WTC11 (cell line): ENCODE results near the gene CTIF.

ENCODE experiments used
- CTCF ChIP-seq: fragments of 200-600 bp; IDR thresholded peaks from 2 replicates; pipeline ENCODE4 v1.8.0; 2022; ENCODE audit warnings: antibody characterized with exemption
- ELF4 ChIP-seq: sonication (generic); formaldehyde crosslinking; IDR thresholded peaks from 2 replicates; pipeline ENCODE4 v1.8.1; 2022; ENCODE audit warnings: low read depth, mild to moderate bottlenecking, moderate library complexity, missing genetic modification reagents
- ESRRA ChIP-seq: sonication (generic); formaldehyde crosslinking; IDR thresholded peaks from 2 replicates; pipeline ENCODE4 v1.8.1; 2022; ENCODE audit warnings: mild to moderate bottlenecking, missing genetic modification reagents, borderline replicate concordance
- FOXJ3 ChIP-seq: sonication (generic); formaldehyde crosslinking; IDR thresholded peaks from 2 replicates; pipeline ENCODE4 v1.9.0; 2021; ENCODE audit warnings: missing genetic modification reagents, mild to moderate bottlenecking, borderline replicate concordance
- FOXP1 ChIP-seq: sonication (generic); formaldehyde crosslinking; IDR thresholded peaks from 2 replicates; pipeline ENCODE4 v1.8.0; 2022; ENCODE audit warnings: missing genetic modification reagents, mild to moderate bottlenecking, moderate library complexity, borderline replicate concordance
- HMGXB4 ChIP-seq: sonication (generic); formaldehyde crosslinking; IDR thresholded peaks from 2 replicates; pipeline ENCODE4 v1.8.1; 2023; ENCODE audit warnings: mild to moderate bottlenecking, moderate library complexity, missing genetic modification reagents
- KAT7 ChIP-seq: sonication (generic); formaldehyde crosslinking; IDR thresholded peaks from 2 replicates; pipeline ENCODE4 v1.8.1; 2023; ENCODE audit warnings: missing genetic modification reagents, mild to moderate bottlenecking, borderline replicate concordance
- SP1 ChIP-seq: sonication (generic); formaldehyde crosslinking; conservative IDR thresholded peaks from 2 replicates; pipeline ENCODE4 v1.8.1; 2022; ENCODE audit warnings: missing genetic modification reagents
- STAT6 ChIP-seq: sonication (generic); formaldehyde crosslinking; conservative IDR thresholded peaks from 2 replicates; pipeline ENCODE4 v1.8.1; 2023; ENCODE audit warnings: mild to moderate bottlenecking, low read depth, missing genetic modification reagents, moderate library complexity
- TCF7 ChIP-seq: sonication (generic); formaldehyde crosslinking; IDR thresholded peaks from 2 replicates; pipeline ENCODE4 v1.8.0; 2022; ENCODE audit warnings: mild to moderate bottlenecking, low read depth, missing genetic modification reagents, moderate library complexity
- TP53 ChIP-seq: sonication (generic); formaldehyde crosslinking; IDR thresholded peaks from 2 replicates; pipeline ENCODE4 v1.8.1; 2023; ENCODE audit warnings: mild to moderate bottlenecking, missing genetic modification reagents
- ZNF263 ChIP-seq: sonication (generic); formaldehyde crosslinking; IDR thresholded peaks from 2 replicates; pipeline ENCODE4 v1.8.1; 2022; ENCODE audit warnings: low read depth, mild to moderate bottlenecking, moderate library complexity, missing genetic modification reagents
- TF ChIP-seq, protein P1 (sequence below): sonication (generic); formaldehyde crosslinking; conservative IDR thresholded peaks from 2 replicates; pipeline ENCODE4 v1.8.1; 2022; ENCODE audit warnings: mild to moderate bottlenecking, missing genetic modification reagents

DNA sequence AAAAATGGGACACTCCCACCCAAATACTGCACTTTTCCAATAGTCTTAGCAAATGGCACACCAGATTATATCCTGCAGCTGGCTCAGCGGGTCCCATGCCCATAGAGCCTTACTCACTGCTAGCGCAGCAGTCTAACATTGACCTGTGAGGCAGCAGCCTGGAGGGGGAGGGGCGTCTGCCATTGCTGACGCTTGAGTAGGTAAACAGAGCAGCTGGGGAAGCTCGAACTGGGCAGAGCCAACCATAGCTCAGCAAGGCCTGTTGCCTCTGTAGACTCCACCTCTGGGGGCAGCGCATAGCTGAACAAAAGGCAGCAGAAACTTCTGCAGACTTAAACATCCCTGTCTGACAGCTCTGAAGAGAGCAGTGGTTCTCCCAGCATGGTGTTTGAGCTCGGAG lies 110.4 kb downstream of the CTIF start:
- TF ChIP-seq CTCF (no peak), STAT6 (CRISPR knock-in tag) (no peak), KAT7 (CRISPR knock-in tag) (no peak), SP1 (CRISPR knock-in tag) (no peak), HMGXB4 (no peak), ELF4 (CRISPR knock-in tag) (no peak), TCF7 (no peak), FOXJ3 (CRISPR knock-in tag) (no peak), ZNF263 (CRISPR knock-in tag) (no peak), ESRRA (no peak), TP53 (CRISPR knock-in tag) (no peak), FOXP1 (CRISPR knock-in tag) (no peak)
- TF ChIP-seq, protein P1, sequence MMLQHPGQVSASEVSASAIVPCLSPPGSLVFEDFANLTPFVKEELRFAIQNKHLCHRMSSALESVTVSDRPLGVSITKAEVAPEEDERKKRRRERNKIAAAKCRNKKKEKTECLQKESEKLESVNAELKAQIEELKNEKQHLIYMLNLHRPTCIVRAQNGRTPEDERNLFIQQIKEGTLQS (CRISPR knock-in tag), result no peak
